GM12874 (cell line): Measurements from ENCODE around the gene SLC35F2.
A peak's percentile ranks its signal among the peaks of the same experiment; 100 is the strongest.

ENCODE experiments used
- CTCF ChIP-seq: IDR thresholded peaks from 2 replicates; pipeline ENCODE4 v1.5.1; 2011; ENCODE audit warnings: low read depth, mild to moderate bottlenecking, control low read depth, low read length, moderate library complexity; ENCODE audit not compliant: insufficient read depth

SLC35F2 gene

GRCh38 chr11:107818491-107818890, 40.1 kb downstream of the SLC35F2 start:
- no peak for TF ChIP-seq CTCF

GRCh38 chr11:107816028-107816427, 42.6 kb downstream of the SLC35F2 start:
- no peak for TF ChIP-seq CTCF

- TF ChIP-seq CTCF: no peak
Observed at GRCh38 chr11:107810875-107811274, 47.7 kb downstream of the SLC35F2 start.

GRCh38 chr11:107808521-107808920, 50.1 kb downstream of the SLC35F2 start:
- no peak for TF ChIP-seq CTCF

GRCh38 chr11:107804971-107805370, 53.6 kb downstream of the SLC35F2 start:
- TF ChIP-seq CTCF: no peak

GRCh38 chr11:107804211-107804610, 54.4 kb downstream of the SLC35F2 start:
- TF ChIP-seq CTCF: no peak

GRCh38 chr11:107801641-107802040, 56.9 kb downstream of the SLC35F2 start:
- TF ChIP-seq CTCF: no peak

- peak; percentile 90 for TF ChIP-seq CTCF
Observed at GRCh38 chr11:107799218-107799859, 59.2 kb downstream of the SLC35F2 start.
